ENCODE data around the gene FBXO11.

FBXO11 gene

GRCh38 chr2:47744074-47744473, 162.2 kb downstream of the FBXO11 start:
- CTCF ChIA-PET: interaction anchor here (0.9 to 2.1 kb wide), 2 partner anchors 23 to 24 kb away, joined by 3 to 6 read pairs; no protein-coding TSS in a partner anchor

GRCh38 chr2:47741637-47742036, 164.7 kb downstream of the FBXO11 start:
- CTCF ChIA-PET: interaction anchor here (0.6 to 1.0 kb wide), 2 partner anchors 10 to 26 kb away, joined by 3 read pairs; no protein-coding TSS in a partner anchor
- no peak for DNase-seq (ENCODE audit: low read depth, low spot score)
- TF ChIP-seq, protein P1, sequence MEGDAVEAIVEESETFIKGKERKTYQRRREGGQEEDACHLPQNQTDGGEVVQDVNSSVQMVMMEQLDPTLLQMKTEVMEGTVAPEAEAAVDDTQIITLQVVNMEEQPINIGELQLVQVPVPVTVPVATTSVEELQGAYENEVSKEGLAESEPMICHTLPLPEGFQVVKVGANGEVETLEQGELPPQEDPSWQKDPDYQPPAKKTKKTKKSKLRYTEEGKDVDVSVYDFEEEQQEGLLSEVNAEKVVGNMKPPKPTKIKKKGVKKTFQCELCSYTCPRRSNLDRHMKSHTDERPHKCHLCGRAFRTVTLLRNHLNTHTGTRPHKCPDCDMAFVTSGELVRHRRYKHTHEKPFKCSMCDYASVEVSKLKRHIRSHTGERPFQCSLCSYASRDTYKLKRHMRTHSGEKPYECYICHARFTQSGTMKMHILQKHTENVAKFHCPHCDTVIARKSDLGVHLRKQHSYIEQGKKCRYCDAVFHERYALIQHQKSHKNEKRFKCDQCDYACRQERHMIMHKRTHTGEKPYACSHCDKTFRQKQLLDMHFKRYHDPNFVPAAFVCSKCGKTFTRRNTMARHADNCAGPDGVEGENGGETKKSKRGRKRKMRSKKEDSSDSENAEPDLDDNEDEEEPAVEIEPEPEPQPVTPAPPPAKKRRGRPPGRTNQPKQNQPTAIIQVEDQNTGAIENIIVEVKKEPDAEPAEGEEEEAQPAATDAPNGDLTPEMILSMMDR (IDR thresholded peaks at IDR 0.05; ENCODE audit: insufficient read depth, low read length, missing control alignments): no peak
- POLR2A ChIA-PET: no interaction called here
- no peak overlapping the region for H3K4me3 ChIP-seq (ENCODE audit: low read depth, low read length)

More at GRCh38 chr2:47744074-47744473, 162.2 kb downstream of the FBXO11 start:
- no peak overlapping the region for H3K4me3 ChIP-seq (ENCODE audit: low read depth, low read length)
- DNase-seq (ENCODE audit: low read depth, low spot score): no peak
- TF ChIP-seq, protein P1 (IDR thresholded peaks at IDR 0.05; ENCODE audit: insufficient read depth, low read length, missing control alignments): no peak
- POLR2A ChIA-PET: no interaction called here

- ChIA-PET CTCF (interaction anchor here (0.6 to 1.0 kb wide), 2 partner anchors 10 to 26 kb away, joined by 3 read pairs; no protein-coding TSS in a partner anchor), POLR2A (no interaction called here)
- TF ChIP-seq, protein P1 (IDR thresholded peaks at IDR 0.05; ENCODE audit: insufficient read depth, low read length, missing control alignments): no peak
- no peak overlapping the region for H3K4me3 ChIP-seq (ENCODE audit: low read depth, low read length)
- DNase-seq (ENCODE audit: low read depth, low spot score): no peak
Measured at GRCh38 chr2:47741101-47741500, 165.2 kb downstream of the FBXO11 start.

Measured in AG04449 (cell line).